ENCODE data around the gene SHOC2. TPM values are rescaled to one million over a fixed set of nuclear protein-coding genes. Genes with fewer than 3 reads are reported as not detected.
A peak's percentile ranks its signal among the peaks of the same experiment; 100 is the strongest.

The SHOC2 gene
- total and polyA plus RNA-seq, 2 of the 4 experiments (the other 2 are of a cell fraction): 13.4 to 47.5 TPM

GRCh38 chr10:110919349-110919931 is at the start of gene SHOC2 (continued):
- TF ChIP-seq ELK1 (IDR thresholded peaks at IDR 0.05; ENCODE audit: borderline replicate concordance, low read depth, low read length) (no peak), BHLHE40 (IDR thresholded peaks at IDR 0.05; ENCODE audit: low read depth, low read length) (no peak)

GRCh38 chr10:110870823-110871297 is 48.5 kb upstream of the SHOC2 start:
- dilution Hi-C loops (cut with HindIII; ENCODE audit: low sequenced_read_pairs, unreplicated experiment) (no loop called here), in situ Hi-C loops (cut with MboI; ENCODE audit: low sequenced_read_pairs) (no loop called here), intact Hi-C loops (cut with micrococcal nuclease) (loop anchor here (5.0 kb wide), 1 partner anchor 259 kb away; no protein-coding TSS in a partner anchor)
- H2BK120ac ChIP-seq (ENCODE audit: low read depth, low read length): peak overlapping the region; percentile 85
- CTCF ChIA-PET: no interaction called here
- POLR2A ChIA-PET (ENCODE audit: unreplicated experiment): interaction anchor here (0.6 kb wide), 1 partner anchor 49 kb away, joined by 3 read pairs; no protein-coding TSS in a partner anchor
- peak overlapping the region; percentile 89; the same call in 1 of the 2 replicates for H3K27ac ChIP-seq (ENCODE audit: insufficient read depth, low read length)
- H3K36me3 ChIP-seq (ENCODE audit: control insufficient read depth, insufficient read depth, low read length): no peaks in the 10 kb centered on the region; the same call in 1 of the 2 replicates
- peaks cover 4% of the 10 kb centered on the region for H3K4me1 ChIP-seq (ENCODE audit: control insufficient read depth, insufficient read depth, low read length)
- BruUV-seq (replicated peaks): no TSS peak
- peak overlapping the region; percentile 99 for H3K4ac ChIP-seq (ENCODE audit: low read depth, low read length)
- peak overlapping the region; percentile 97 for H4K91ac ChIP-seq (ENCODE audit: insufficient read depth, low read depth, low read length)
- peak overlapping the region; percentile 40 for H2BK20ac ChIP-seq (ENCODE audit: low read depth, low read length)
- peak overlapping the region; percentile 96; the same call in 2 of the 3 replicates for H2BK15ac ChIP-seq (ENCODE audit: low read depth, low read length)
- WGBS, 2 experiments (ENCODE audit: extremely low coverage in 2 of 2, insufficient read length in 1 of 2): 90% methylated on average over 11 of the region's 13 CpGs; no CpG with 5 or more reads in 1 of the 2 experiments
- peaks cover 13% of the 10 kb centered on the region for H3K9me1 ChIP-seq (ENCODE audit: insufficient read depth, low read length)
- peak overlapping the region; percentile 58; the same call in 1 of the 2 replicates for H3K18ac ChIP-seq (ENCODE audit: low read depth, low read length)
- H3K14ac ChIP-seq (replicated peaks; ENCODE audit: low read depth, low read length): peak overlapping the region; percentile 90
- H3K27me3 ChIP-seq (ENCODE audit: control insufficient read depth, insufficient read depth, low read length): no peaks in the 10 kb centered on the region
- peak overlapping the region; percentile 74 for H3K9ac ChIP-seq (ENCODE audit: low read depth, low read length)
- H4K8ac ChIP-seq (ENCODE audit: low read depth in 2 of 2, low read length in 2 of 2): peak overlapping the region; percentile 97 to 98
- H3K79me1 ChIP-seq (ENCODE audit: low read depth in 1 of 2, low read length in 2 of 2): peaks cover 0 to 12% of the 10 kb centered on the region in 2 experiments; a peak in 2 of 4 replicates
- no peaks in the 10 kb centered on the region for H3K9me3 ChIP-seq (ENCODE audit: control insufficient read depth, insufficient read depth, low read length)
- H3K56ac ChIP-seq (ENCODE audit: extremely low read depth, insufficient read depth, low read length): peak overlapping the region; percentile 78; the same call in 1 of the 2 replicates
- H3K4me2 ChIP-seq (ENCODE audit: low read depth, low read length): peak overlapping the region; percentile 67
- DNase-seq: no peak
- H2AK5ac ChIP-seq (ENCODE audit: low read depth, low read length): peak overlapping the region; percentile 87
- peak overlapping the region; percentile 81 for H2BK5ac ChIP-seq (ENCODE audit: low read depth, low read length, poor library complexity, severe bottlenecking)
- peak overlapping the region; percentile 91 for H3K23ac ChIP-seq (ENCODE audit: low read depth, low read length)
- no peak for ATAC-seq (ENCODE audit: low read depth)
- H4K20me1 ChIP-seq (ENCODE audit: insufficient read depth, low read length): no peaks in the 10 kb centered on the region
- H3K4me3 ChIP-seq (ENCODE audit: insufficient read depth, low read depth, low read length): no peak overlapping the region
- H2AFZ ChIP-seq (replicated peaks; ENCODE audit: low read length, poor library complexity): peak overlapping the region; percentile 98
- peak overlapping the region; percentile 96 for H2AK9ac ChIP-seq (replicated peaks; ENCODE audit: low read depth, low read length, poor library complexity)
- peak overlapping the region; percentile 89 for H4K5ac ChIP-seq (ENCODE audit: low read depth, low read length)
- TF ChIP-seq ELK1 (IDR thresholded peaks at IDR 0.05; ENCODE audit: borderline replicate concordance, low read depth, low read length) (no peak), BHLHE40 (IDR thresholded peaks at IDR 0.05; ENCODE audit: low read depth, low read length) (no peak), MXI1 (IDR thresholded peaks at IDR 0.05; ENCODE audit: borderline replicate concordance, low read depth, low read length) (no peak), MAZ (IDR thresholded peaks at IDR 0.05; ENCODE audit: borderline replicate concordance, low read depth, low read length) (no peak), CTCF (conservative IDR thresholded peaks at IDR 0.05; ENCODE audit: low read depth, low read length) (no peak), CHD1 (IDR thresholded peaks at IDR 0.05; ENCODE audit: low read depth, low read length) (no peak), MAFK (IDR thresholded peaks at IDR 0.05; ENCODE audit: low read depth, low read length) (no peak), NFE2L2 (IDR thresholded peaks at IDR 0.05; ENCODE audit: low read depth, low read length) (no peak), FOS (IDR thresholded peaks at IDR 0.05; ENCODE audit: low read depth, low read length) (no peak), SMC3 (IDR thresholded peaks at IDR 0.05; ENCODE audit: low read depth, low read length) (no peak), POLR2A (IDR thresholded peaks at IDR 0.05; ENCODE audit: low read depth, low read length) (no peak)

Measured in IMR-90 (cell line).